Middle frontal gyrus (tissue), 1 donor: ENCODE results near the gene MYH13.
"Not testable (repeated sequence)": the region's sequence is repeated elsewhere in the genome, so short reads cannot be mapped to it uniquely, and the experiment has no call there.

Experiments used
- DNase-seq: peaks from one replicate; pipeline ENCODE4 v3.0.0-alpha.2; 2015; ENCODE audit warnings: low spot score; ENCODE audit errors: extremely low spot score

Gene MYH13

DNA sequence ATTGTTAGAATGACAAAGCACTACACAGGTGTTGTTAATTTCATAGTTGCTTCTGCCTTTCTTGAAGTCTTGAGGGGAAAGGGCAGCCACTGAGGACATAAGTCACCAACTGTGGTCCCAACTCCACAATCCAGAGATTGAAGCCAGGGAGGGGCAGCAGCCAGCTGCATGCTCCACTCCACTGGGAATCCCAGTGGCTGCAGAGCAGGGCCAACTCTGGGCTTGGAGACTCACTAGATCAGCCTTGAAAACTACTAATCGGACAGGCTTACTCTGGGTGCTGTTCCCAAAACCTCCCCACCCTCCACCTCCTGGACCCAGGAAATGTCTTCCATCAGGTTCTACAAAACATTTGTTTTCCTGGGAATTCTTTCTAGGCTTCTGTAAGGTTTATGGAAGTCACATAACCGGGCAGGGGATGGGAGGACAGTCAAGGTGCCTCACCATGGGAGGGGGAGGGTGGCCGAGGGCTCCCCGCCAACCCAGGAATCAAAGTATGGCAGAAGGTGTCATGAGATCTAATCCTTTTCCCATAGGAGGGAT lies 68.0 kb downstream of the MYH13 start:
- DNase-seq, result no peak

DNA sequence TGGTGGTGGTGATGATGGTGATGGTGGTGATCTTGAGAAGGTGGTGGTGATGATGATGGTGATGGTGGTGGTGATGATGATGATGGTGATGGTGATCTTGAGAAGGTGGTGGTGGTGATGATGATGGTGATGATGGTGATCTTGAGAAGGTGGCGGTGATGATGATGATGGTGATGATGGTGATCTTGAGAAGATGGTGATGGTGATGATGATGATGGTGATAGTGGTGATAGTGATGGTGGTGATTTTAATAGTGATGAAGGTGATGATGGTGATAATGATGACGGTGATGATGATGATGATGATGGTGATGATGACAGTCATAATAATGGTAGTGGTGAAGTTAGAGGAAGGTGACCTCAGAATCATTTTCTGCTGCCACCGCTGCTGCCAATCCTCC lies 75.1 kb downstream of the MYH13 start:
- no peak for DNase-seq

DNA sequence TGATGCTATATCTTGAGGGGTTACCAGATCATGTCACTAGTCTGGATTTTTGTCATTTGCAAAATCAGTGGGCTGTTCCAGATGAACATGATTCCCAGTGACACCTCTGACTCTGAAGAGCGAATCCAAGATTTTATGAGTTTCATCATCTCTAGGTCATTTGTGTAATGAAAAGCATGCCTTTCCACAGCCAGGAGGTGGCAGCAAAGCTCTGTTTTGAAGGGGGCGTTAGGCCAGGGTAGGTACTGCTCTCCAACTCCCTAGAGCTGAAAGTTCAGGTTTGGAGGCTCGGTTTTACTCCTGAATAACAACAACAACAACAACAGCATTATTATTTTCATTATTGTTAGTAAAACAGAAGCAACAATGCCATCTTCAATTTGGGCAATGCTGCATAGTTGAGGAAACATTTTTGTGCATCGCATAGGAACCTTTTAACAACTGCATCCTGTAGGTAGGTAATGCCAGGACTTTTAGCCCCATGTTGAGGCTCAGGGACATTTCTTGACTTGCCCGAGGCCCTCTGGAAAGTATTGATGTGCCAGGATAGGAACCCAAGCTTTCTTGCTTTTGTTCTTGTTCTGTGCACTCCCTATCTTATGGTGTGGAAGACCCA lies 77.0 kb downstream of the MYH13 start:
- peak; percentile 46 for DNase-seq

- DNase-seq, result no peak
Observed at GRCh38 chr17:10294180-10294579, 78.6 kb downstream of the MYH13 start.

DNA sequence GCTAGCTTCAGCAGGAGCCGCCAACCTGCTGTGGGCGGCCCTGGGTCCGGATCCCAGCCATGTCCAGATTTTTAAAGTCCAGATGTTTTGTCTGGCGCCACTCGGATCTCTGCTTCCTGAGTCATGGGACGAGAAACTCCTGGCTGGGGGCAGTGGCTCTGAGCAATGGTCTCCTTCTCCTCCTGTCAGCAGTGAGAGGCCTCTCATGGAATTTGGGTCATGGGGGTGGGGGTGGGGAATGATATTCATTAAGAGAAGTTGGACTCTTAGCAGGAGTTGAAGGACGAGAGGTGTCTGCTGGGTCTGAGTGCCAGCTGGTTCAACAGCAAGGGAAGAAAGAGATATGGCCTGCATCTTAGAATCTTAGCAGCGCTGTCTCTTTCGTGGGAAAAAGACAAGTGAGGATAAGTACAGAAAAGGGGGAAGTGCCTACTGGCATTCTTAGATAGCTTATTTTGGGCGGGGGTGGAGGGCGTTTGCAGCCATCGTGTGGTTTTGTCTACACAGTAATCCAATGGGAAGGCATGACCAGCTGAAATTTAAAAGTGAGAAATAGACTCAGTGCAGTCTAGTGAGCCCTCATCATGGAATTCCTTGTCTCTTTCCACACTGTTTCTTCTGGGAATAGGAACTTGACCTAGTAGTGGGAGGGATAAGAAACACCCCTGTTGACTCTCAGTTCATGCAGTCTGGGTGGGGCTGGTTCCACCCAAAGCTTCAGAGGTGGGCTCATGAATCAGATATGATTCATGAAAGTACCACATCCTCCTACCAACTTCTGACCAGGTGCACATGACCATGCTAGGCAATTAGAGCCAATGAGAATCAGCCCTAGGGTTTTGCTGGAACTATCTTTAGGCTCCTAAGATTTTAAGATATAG lies 80.5 kb downstream of the MYH13 start:
- no peak for DNase-seq

GRCh38 chr17:10291576-10291975 lies 81.2 kb downstream of the MYH13 start:
- not testable (repeated sequence) for DNase-seq

DNA sequence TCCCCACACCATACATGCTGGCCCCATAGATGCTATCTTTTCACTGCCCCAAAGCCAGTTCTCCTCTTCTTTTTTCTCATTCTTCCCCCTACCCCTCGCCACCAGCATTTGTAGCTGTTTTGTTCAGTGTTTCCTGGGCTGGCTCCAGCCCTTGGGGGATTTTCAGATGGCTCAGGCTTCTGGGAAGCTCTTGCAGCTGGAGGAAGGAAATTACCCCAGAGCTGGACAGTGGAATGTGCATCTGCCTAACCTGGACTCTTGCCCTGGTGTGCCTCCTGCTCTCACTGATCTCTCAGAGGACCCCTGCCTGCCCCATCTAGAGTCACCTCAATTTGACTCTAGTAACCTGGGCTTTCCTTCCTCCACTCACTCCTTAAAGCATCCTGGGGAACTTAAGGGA lies 82.8 kb downstream of the MYH13 start:
- DNase-seq, result no peak

DNA sequence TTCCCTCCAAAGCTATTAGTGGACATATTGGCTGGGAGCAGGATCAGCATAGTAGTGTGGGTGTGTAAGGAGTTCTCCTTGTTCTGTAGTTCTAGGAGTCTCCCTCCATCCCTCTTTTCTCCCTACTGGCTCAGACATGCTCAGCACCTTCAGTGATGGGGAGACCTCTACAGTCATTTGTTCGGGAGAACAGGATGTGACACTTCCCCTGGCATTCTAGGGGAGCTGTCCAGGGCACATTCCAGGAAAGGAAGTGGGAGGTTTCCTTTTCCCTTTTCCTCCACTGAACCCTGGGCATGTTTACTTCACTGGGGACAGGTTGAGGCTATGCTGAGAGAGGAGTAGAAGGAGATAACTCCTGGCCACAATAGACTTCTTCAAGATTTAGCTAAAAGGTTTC lies 86.5 kb downstream of the MYH13 start:
- DNase-seq, result no peak

DNA sequence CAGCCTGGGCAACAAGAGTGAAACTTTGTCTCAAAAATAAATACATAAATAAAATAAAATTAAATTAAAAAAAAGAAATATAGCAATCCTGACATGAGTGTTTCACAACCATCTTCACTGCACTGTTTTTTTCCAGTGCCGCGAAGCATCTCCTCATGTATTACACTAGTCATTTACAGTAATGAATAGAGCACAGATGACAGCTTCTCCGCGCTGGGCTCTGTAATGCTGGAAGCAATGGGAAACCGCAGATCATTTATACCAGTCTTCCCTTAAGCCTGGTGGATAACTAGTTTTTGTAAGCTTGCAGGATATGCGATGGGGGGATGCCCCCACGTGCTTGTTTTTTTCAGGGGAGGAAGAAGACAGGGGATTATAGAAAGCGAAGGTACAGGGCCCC lies 86.9 kb downstream of the MYH13 start:
- DNase-seq, result no peak

- no peak for DNase-seq
Observed at GRCh38 chr17:10280068-10280467, 92.7 kb downstream of the MYH13 start.

DNA sequence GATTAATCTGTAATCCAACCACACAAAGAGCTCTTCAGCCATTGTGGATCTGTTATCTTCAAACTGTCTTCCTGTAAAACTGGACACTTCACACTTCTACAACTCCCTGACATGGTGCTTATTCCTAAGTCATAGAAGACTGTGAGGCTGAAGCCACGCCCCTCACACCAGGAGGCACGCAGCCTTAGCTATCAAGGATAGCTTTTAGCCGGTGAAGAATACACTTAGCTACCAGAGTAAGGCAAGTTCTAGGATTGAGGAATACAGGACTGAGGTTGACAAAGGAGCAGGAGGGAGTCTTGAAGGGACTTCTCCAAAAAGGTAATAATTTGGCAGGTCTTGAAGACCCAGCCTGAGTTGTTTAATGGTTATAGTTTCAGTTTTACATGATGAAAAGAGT lies 94.6 kb downstream of the MYH13 start:
- DNase-seq, result no peak

- no peak for DNase-seq
Observed at GRCh38 chr17:10276436-10276835, 96.4 kb downstream of the MYH13 start.

- DNase-seq, result no peak
Observed at GRCh38 chr17:10275418-10275817, 97.4 kb downstream of the MYH13 start.

- DNase-seq, result no peak
Observed at GRCh38 chr17:10271106-10271562, 101.7 kb downstream of the MYH13 start.

DNA sequence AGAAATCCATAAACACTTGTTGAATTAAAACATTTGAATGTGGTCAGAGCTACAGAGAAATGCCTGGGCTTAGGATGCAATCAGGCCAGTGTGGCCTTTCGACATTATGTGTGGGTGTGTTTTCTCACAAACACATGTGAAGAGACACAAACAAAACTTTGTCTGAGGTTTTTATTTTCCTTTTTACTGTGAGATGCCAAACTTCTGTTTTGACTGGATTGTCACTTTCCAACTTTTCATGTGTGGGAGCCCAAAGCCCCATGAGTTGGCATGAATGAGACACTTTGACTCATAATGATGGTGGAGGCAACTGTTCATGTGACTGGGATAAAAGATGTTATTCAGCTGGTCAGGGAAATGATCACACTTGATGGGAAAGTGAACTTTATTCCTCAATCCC lies 102.5 kb downstream of the MYH13 start:
- no peak for DNase-seq

- no peak for DNase-seq
Observed at GRCh38 chr17:10268005-10268404, 104.8 kb downstream of the MYH13 start.

DNA sequence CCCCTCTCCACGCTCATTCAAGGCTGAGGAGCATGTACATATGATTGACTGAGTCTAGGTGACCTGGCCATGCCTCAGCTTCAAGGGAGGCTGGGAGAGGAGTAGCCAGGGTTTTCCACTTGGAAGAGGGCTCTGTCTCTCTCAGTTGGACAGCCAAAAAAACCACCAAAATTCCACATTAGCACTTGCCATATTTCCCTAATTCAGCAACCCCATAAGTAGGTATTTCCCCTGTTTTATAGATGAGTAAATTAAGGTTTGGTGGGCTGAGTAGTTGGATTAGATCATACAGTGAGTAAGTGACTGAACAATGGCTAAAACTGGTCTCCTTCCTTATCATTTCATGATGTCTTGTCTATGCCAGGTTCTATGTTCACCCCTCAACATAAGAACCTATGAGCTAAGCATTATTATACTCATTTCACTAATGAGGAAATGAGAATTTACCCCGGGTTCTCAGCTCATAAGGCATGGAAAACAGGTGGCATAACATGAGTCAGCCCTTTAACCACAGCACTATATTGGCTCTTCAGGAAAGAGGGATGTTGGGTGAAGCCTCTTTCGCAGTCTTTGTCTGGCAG lies 106.4 kb downstream of the MYH13 start:
- no peak for DNase-seq

DNA sequence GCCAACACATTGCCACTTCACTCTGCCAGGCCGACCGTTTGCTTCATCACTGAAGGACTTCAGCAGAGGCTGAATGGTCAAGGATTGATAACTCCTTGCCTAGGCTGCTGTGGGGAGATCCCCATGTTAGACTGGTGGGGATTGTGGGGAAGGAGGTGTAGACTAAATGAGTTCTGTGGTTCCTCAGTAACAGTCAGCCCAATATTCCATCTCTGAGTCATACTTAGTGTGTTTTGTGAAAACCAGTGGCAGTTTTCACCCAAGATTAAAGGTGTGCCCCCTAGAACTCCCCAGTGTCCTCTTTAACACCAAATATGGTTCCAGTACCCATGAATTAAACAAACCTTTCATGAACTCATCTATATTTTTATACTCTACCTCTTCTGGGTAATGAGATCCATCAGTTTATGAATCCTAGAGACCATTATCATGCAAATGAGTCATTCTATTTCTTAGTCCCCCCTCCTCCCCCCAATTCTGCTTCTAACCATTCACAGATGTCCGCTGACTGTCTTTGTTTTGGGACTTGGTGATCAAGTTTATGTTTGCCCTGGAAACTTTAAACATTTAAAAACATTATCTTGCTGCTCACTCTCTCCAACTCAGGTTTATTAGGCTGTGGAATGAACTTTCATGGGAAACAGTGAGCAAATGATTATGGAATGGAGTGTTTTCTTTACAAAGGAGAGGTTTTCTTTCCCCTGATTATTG lies 107.6 kb downstream of the MYH13 start:
- DNase-seq, result no peak

- no peak for DNase-seq
Observed at GRCh38 chr17:10264051-10264450, 108.8 kb downstream of the MYH13 start.

DNA sequence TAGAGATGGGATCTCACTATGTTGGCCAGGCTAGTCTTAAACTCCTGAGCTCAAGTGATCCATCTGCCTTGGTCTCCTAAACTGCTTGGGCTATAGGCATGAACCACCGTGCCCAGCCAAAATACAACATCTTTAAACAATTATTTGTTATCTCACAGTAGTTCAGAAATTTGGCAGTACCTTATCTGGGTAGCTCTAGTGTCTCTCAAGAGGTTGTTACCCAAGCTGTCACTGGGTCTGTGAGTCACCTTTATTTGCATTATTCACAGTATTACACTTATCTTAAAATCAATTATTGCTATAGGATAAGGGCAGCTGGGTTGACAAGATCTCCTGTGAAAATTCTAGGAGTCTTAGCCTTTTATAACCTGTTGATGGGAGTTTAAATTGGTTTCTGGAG lies 110.4 kb downstream of the MYH13 start:
- no peak for DNase-seq

DNA sequence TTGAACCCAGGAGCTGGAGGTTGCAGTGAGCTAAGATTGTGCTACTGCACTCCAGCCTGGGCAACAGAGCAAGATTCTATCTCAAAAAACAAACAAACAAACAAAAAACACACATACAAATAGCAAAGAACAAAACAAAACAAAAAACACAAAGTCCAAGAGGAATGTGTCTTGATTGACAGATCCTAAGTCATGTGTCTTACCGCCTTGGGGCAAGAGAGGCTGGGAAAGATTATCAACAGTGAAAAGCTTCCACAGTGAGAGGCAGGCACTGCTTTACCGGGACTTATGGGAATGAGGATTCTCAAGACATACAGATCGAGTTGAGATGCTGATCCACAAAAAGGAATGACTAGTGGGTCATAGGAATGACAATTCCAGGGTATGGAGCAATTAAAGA lies 111.7 kb downstream of the MYH13 start:
- no peak for DNase-seq
